Neuron (in vitro differentiated cells): ENCODE measurements around the gene FAM83C.

Experiments
- H2AFZ ChIP-seq: one replicate; pipeline ENCODE4 v1.6.1; 2013; ENCODE audit warnings: low read depth, mild to moderate bottlenecking, inconsistent platforms, low read length, moderate library complexity
- H3K27me3 ChIP-seq: one replicate; pipeline ENCODE4 v1.6.1; 2013; ENCODE audit warnings: low read length; ENCODE audit not compliant: insufficient read depth
- H3K36me3 ChIP-seq: one replicate; pipeline ENCODE4 v1.6.1; 2013; ENCODE audit warnings: low read length; ENCODE audit not compliant: insufficient read depth
- H3K4me1 ChIP-seq: one replicate; pipeline ENCODE4 v1.6.1; 2013; ENCODE audit warnings: low read length; ENCODE audit not compliant: insufficient read depth
- H3K4me3 ChIP-seq: 2 replicates; pipeline ENCODE4 v1.5.1; 2013; ENCODE audit warnings: mild to moderate bottlenecking, low read length, moderate library complexity
- H3K9me3 ChIP-seq: one replicate; pipeline ENCODE4 v1.6.1; 2013; ENCODE audit warnings: low read length

The FAM83C gene

DNA sequence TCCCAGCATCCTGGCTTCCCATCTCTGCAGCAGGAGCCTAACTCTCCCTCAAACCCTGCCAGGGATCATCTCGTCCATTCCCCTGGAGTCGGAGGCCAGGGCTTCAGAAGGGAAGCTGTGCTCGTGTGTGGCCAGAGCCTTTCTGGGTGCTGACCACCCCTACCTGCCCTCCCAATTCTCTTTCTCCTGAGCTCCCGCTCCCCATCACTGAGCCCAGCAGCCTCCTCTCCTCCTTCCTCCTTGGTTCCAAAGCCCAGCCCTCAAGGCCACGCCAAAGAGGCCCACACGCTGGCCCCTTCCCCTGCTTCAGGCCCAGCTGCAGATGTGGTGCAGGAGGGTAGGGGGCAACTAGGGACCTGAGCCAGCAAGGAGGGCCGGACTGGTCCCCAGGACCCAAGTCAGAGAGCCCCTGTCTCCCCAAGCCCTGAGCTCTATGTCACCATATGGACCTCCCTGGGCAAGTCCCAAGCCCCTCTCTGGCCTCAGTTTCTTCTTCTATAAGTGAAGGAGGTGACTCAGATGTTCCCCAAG, 1.3 kb downstream of the FAM83C start:
- Histone ChIP-seq H2AFZ (no peak overlapping the region), H3K36me3 (no peaks in the 10 kb centered on the region), H3K4me3 (no peak overlapping the region), H3K9me3 (no peaks in the 10 kb centered on the region), H3K27me3 (peaks cover 24% of the 10 kb centered on the region), H3K4me1 (no peaks in the 10 kb centered on the region)

DNA sequence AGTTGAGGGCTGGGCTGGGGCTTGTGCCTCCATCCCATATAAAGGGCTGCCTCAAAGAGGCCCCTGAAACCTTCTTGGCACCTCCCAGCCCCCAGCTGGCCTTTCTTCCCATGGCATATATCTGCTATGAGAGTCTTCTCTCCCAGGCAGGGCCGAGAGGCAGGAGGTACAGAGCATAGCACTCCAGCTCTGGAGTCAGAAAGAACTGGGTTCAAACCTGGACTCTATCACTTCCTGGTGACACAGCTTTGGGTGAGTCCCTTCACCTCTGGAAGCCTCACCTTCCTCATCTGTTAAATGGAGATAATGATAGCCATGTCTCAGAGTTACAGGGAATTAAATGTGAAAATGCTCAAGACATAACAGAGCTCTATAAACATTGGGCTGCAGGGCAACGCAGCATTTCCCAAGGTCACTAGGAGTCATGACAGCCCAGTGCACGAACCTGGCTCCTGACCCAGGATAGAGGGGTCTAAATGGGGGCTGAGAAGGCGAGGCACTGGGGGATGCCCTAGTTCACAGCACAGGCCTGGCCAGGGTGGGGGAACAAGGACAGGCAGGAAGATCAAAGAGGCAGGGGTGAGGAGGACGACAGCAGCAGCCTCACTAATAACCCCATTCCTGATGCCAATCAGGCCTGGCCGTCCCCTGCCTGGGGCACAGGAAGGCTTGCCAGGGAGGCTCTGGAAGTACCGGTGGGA, 1.9 kb downstream of the FAM83C start:
- no peaks in the 10 kb centered on the region for H3K4me1 ChIP-seq
- no peaks in the 10 kb centered on the region for H3K9me3 ChIP-seq
- no peak overlapping the region for H2AFZ ChIP-seq
- no peaks in the 10 kb centered on the region for H3K36me3 ChIP-seq
- H3K27me3 ChIP-seq, result peaks cover 24% of the 10 kb centered on the region
- no peak overlapping the region for H3K4me3 ChIP-seq

DNA sequence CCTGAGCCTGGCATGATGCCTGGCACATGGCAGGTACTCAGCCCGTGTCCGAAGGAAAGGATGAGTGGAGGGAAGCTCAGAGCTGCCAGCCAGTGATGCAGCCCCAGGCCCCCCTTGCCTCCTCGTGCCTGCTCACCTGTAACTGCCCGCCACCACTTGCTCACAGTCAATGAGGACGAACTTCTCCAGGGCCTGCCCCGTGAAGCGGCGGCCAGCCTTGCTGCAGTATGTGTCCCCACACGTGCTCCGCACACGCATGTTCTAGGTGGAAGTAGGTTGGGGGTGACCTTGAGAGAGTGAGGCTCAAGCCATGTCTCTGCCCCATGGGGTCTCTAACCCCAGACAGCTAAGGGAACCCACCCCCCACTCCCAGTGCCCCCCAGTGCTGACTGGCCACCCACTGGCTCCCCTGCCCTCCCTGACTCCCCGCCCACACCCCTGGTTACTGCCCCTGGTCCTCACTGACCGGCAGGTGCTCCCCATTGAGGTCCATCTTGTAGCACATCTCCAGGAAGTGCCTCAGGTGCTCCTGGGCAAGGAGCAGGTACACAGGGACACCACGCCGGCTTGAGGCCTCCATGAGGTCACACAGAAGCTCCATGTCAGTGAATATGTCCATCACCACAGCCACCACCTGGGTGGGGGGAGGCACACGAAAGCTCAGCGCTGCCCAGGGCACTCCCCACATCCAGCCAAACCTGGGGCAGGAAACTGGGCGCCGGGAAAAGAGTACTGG, 3.7 kb downstream of the FAM83C start:
- no peaks in the 10 kb centered on the region for H3K9me3 ChIP-seq
- no peaks in the 10 kb centered on the region for H3K36me3 ChIP-seq
- H3K27me3 ChIP-seq, result peaks cover 19% of the 10 kb centered on the region
- H3K4me3 ChIP-seq, result no peak overlapping the region
- H2AFZ ChIP-seq, result no peak overlapping the region
- peaks cover 8% of the 10 kb centered on the region for H3K4me1 ChIP-seq

DNA sequence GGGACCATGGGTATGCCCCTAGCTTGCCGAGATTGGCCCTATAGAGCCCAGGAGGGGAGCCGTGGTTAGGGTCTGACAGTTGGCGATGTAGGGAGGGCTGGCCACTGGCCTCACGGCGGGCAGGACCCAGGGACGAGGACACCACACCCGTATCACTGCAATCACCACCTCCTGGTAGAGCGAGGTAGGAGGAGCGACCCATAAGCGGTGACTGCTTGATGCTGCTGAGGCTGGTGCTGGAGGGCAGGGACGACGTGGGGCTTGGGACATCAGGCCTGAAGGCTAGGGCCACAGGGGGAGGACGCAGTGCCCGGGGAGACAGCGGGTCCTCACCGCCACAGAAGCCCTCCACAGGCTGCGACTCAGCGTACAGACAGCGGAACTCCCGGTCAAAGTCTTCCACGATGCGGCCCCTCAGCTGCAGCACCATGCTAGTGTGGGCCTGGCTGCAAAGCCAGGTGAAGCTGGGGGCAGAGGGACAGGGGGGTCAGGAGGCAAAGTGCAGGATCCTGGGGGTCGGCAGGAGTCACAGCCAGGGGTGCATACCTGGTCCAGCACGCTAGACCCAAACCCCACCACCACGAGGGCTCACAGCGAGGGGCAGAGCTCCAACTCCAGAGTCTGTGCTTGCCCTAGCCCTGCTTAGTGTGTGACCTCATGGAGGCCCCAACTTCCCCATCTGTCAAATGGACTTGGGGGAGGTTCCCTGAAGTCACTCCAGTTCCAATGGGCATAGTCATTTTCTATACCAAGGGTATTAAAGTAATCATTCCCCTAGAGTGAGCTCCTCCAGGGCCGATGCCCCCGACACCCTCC, 4.5 kb downstream of the FAM83C start:
- H3K4me1 ChIP-seq, result peaks cover 12% of the 10 kb centered on the region
- no peak overlapping the region for H3K4me3 ChIP-seq
- no peaks in the 10 kb centered on the region for H3K9me3 ChIP-seq
- H3K36me3 ChIP-seq, result no peaks in the 10 kb centered on the region
- H3K27me3 ChIP-seq, result peaks cover 19% of the 10 kb centered on the region
- H2AFZ ChIP-seq, result no peak overlapping the region

DNA sequence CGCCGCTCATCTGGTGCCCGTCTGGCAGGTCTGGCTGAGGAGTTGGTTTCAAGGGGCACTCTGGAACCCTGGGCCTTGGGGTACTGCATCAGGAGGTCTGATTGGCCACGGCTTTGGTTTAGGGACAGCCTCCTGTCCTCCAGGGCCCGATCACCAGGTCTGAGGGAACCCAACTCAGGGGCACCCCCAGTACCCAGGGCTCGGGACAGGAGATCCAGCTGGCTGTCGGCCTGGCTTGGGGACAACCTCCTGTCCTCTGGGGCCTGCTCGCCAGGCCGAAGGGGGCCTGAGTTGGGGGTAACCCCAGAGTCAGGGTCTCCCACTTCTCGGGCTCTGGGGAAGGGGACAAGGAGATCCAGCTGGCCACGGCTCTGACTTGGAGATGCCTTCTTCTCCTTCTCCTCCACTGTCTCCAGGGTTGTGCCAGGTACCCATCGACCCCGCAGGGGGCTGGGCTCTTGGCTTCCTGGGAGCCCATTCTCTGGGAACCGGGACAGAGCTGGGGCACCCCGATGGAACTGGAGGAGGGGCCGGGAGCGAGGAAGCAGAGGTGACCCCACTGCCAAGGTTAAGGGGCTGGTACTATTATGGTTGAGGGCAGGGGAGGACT, 5.2 kb downstream of the FAM83C start:
- no peak overlapping the region for H3K4me3 ChIP-seq

DNA sequence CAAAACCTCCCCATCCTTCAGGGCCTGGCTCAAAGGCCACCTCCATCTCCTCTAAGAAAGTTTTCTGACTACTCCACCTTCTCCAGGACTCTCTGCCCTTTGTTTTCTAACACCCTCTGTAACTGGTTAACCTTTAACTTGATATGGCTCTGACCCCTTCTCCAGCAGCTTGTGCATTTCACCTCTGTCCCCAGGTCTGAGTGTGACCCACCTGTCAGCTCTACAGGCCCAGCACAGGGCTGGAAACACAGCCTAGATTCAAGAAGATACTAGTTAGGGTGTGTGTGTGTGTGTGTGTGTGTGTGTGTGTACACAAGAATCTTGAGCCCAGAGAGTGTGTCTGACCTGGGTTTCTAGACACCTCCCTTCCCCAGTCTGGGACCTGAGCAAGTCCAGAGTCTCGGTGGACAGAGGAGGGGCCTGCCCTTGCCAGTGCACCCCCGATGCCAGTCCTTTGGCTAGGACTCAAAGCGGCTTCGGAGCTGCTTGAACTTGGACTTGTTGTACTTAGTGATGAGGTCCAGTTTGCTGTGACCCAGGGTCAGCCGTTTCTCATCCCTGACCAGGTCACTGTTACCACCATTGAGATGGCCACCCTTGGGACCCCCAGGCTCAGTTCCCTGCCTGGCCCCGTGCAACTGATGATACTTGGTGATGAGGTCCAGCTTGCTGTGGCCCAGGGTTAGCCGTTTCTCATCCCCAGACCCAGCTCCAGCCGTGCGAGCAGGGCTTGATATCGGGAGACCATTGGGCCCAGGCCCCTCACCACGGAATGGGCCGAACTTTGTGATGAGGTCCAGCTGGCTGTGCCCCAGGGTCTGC, 5.9 kb downstream of the FAM83C start:
- no peak overlapping the region for H2AFZ ChIP-seq
- H3K4me3 ChIP-seq, result no peak overlapping the region
- peaks cover 10% of the 10 kb centered on the region for H3K27me3 ChIP-seq
- peaks cover 5% of the 10 kb centered on the region for H3K36me3 ChIP-seq
- no peaks in the 10 kb centered on the region for H3K9me3 ChIP-seq
- peaks cover 12% of the 10 kb centered on the region for H3K4me1 ChIP-seq

More for the DNA sequence above, 5.2 kb downstream of the FAM83C start:
- peaks cover 15% of the 10 kb centered on the region for H3K27me3 ChIP-seq
- no peak overlapping the region for H2AFZ ChIP-seq
- peaks cover 2% of the 10 kb centered on the region for H3K36me3 ChIP-seq
- no peaks in the 10 kb centered on the region for H3K9me3 ChIP-seq
- H3K4me1 ChIP-seq, result peaks cover 12% of the 10 kb centered on the region

DNA sequence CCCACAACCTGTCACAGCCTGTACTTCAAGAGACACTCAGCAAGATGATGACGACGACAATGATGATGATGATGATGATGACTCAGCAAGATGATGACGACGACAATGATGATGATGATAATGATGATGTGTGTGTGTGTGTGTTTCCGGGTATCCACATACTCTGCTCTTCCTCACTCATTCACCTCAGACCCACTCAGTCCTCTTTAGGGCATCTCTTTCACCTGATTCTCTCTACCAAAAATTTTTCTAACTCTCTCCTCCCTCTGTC, 6.5 kb downstream of the FAM83C start:
- no peak overlapping the region for H3K4me3 ChIP-seq
- H3K27me3 ChIP-seq, result peaks cover 8% of the 10 kb centered on the region
- peaks cover 7% of the 10 kb centered on the region for H3K36me3 ChIP-seq
- no peak overlapping the region for H2AFZ ChIP-seq
- H3K9me3 ChIP-seq, result no peaks in the 10 kb centered on the region
- H3K4me1 ChIP-seq, result peaks cover 12% of the 10 kb centered on the region

DNA sequence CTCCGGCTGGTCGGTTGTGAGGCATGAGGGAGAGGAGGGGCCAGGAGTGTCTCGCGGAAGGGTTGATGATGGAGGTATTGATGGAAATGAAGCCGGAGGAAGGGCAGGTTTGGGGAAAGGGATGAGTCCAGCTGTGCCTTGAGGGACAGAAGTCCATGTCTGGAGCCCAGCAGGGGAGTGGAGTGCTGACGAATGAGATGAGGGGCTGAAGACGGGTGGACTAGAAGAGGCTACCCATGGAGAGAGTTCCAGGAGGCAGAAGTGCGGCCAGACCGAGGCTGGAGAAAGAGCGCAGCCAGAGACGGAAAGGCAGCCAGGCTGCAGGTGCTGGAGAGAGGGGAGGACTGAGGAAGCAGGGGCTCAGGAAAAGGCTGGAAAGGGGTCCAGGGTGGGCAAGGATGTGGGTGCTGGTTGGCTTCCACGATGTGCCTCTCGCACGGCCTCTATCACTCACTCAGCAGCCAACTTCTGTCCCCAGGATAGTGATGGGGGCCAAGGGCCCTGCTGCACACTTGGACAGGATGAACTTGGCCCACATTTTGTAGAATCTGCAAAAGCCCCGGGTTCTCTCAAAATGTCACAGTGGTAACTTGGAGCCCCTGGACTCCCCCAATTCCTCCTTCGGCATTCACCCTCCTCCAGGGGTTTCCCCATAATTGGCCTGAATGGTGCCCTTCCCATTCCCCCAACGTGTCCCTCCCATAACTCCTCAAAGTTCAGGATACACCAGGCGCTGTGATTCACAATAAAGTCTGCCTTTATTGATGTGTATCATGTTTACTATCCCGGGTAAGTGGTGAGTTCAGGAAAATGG, 7.0 kb downstream of the FAM83C start:
- Histone ChIP-seq H3K36me3 (peaks cover 13% of the 10 kb centered on the region), H3K4me1 (peaks cover 12% of the 10 kb centered on the region), H2AFZ (peak overlapping the region; percentile 38)

DNA sequence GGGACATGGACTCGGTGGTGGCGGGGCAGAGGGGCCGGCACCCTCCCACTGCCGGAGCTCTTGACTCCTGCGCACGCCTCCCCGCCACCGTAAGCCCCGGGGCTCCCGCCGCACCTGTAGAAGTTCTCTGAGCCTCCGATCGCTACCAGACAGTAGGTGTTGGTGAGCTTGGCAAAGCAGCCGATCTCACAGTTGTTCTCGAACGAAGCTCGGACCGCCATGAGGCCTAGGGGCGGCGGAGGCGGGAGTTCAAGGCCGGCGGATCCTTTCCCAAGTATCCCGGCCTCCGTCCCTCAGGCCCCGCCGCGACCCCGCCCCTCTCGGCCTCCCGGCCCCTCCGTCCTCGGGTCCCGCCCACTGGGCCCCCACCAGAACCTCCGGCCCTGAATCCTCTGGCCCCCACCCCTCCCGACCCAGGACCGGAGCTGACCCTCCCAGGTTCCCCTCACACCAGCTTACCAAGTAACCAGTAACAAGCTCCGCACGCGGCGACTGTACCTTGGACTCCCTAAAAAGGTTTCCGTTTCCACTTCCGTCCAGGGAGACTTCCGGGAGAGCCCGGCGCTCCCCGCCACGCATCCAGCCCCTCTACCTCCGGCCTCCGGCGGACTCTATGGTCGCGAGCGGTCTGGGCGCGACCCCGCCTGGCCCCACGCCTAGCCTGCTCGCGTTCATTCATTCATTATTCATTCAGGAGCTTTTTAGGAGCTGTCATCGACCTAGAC, 7.8 kb downstream of the FAM83C start, which contains the start of gene EIF6:
TSS of gene EIF6 (minus strand) at position 506 of the 725 bp plus-strand sequence. CDS start at position 221, 285 bp downstream.
- peaks cover 12% of the 10 kb centered on the region for H3K4me1 ChIP-seq
- H3K36me3 ChIP-seq, result peaks cover 20% of the 10 kb centered on the region
- H3K9me3 ChIP-seq, result no peaks in the 10 kb centered on the region
- peak within 1 kb of the TSS; percentile 93 for H3K4me3 ChIP-seq
- peak within 1 kb of the TSS; percentile 38 for H2AFZ ChIP-seq
- H3K27me3 ChIP-seq, result no peaks in the 10 kb centered on the region

More for the DNA sequence above, 7.0 kb downstream of the FAM83C start:
- Histone ChIP-seq H3K27me3 (peaks cover 3% of the 10 kb centered on the region), H3K4me3 (peak overlapping the region; percentile 93), H3K9me3 (no peaks in the 10 kb centered on the region)

DNA sequence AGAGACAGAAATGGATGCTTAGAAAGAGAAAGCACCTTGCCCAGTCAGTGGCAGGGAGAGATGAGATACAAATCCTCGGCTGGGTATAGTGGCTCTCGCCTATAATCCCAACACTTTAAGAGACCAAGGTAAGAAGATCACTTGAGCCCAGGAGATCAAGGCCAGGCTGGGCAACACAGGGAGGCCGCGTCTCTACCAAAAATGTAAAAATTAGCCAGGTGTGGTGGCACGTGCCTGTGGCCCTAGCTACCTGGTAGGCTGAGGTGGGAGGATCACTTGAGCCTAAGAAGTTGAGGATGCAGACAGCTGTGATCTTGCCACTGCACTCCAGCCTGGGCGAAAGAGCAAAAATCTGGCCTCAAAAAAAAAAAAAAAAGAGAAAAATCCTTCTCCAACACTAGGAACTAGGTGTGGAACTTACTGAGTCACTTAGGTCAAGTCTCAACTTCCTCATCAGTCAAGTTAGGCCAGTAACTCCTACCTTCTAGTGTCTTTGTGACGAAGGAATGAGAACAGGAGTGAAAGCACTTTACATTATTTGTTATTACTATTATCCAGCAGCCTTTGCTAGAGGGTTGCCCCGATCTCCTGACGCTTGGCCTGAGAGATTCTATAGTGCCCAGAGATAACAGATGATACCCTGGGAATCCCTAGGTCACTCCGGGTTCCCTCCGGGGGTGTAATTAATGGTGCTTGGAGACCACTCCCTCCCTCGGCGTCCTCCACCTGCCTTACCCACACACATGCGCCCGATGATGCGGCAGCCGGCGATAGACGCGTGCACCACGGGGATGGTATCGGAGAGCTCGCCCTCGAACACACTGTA, 8.6 kb downstream of the FAM83C start:
- H3K4me1 ChIP-seq, result peaks cover 12% of the 10 kb centered on the region
- H3K36me3 ChIP-seq, result peaks cover 28% of the 10 kb centered on the region
- peak overlapping the region; percentile 93 for H3K4me3 ChIP-seq
- H3K9me3 ChIP-seq, result no peaks in the 10 kb centered on the region
- no peak overlapping the region for H2AFZ ChIP-seq
- H3K27me3 ChIP-seq, result no peaks in the 10 kb centered on the region
